Tibial artery (tissue), 4 donors: Measurements from ENCODE around the gene DYNC2H1.

Source experiments
- DNase-seq, 2 donors: peaks; one replicate each; pipeline ENCODE4 v3.0.0-alpha.2; 2019
- H3K27ac ChIP-seq, 2 donors: fragments of 200-600 bp; sonication (generic) in 1 of 2; 1 replicate in 1 of 2; 2 replicates in 1 of 2; pipeline ENCODE4 v1.5.1; 2018 to 2019; ENCODE audit warnings: mild to moderate bottlenecking in 1 of 2
- H3K27me3 ChIP-seq, 2 donors: fragments of 200-600 bp; sonication (generic) in 1 of 2; one replicate each; pipeline versions ENCODE4 v1.5.1 to v1.6.0; 2016 to 2019
- H3K36me3 ChIP-seq, 3 donors: fragments of 200-600 bp; sonication (generic) in 2 of 3; one replicate each; pipeline ENCODE4 v1.5.1; 2016 to 2019; ENCODE audit warnings: mild to moderate bottlenecking in 2 of 3
- H3K4me1 ChIP-seq, 4 donors: fragments of 200-600 bp; sonication (generic) in 2 of 4; 1 replicate in 3 of 4; 2 replicates in 1 of 4; pipeline ENCODE4 v1.5.1; 2016 to 2019
- H3K4me3 ChIP-seq, 2 donors: fragments of 200-600 bp; sonication (generic) in 1 of 2; 1 replicate in 1 of 2; 2 replicates in 1 of 2; pipeline ENCODE4 v1.5.1; 2018 to 2019; ENCODE audit warnings: mild to moderate bottlenecking in 2 of 2
- H3K9me3 ChIP-seq, 3 donors: fragments of 200-600 bp; sonication (generic) in 1 of 3; one replicate each; pipeline ENCODE4 v1.5.1; 2016 to 2019
- CTCF ChIP-seq, 2 experiments: fragments of 200-600 bp in 1 of 2; fragments of 450-650 bp in 1 of 2; IDR thresholded peaks; one replicate each; pipeline ENCODE4 v1.5.1; 2017 to 2019; ENCODE audit warnings: antibody characterized with exemption in 2 of 2, mild to moderate bottlenecking in 1 of 2, moderate library complexity in 1 of 2
- intact Hi-C: fragments of 100-400 bp; cut with DNase I; formaldehyde crosslinking; loops from one replicate; pipeline ENCODE4 v1.15.0; 2023; ENCODE audit warnings: low total_unique reads

Gene DYNC2H1

GRCh38 chr11:103499710-103500340 lies 390.6 kb downstream of the DYNC2H1 start:
- Histone ChIP-seq H3K4me3 (no peak overlapping the region), H3K9me3 (no peaks in the 10 kb centered on the region), H3K27ac (no peak overlapping the region), H3K4me1 (no peaks in the 10 kb centered on the region), H3K27me3 (no peaks in the 10 kb centered on the region), H3K36me3 (no peaks in the 10 kb centered on the region)
- intact Hi-C loops, result no loop called here
- DNase-seq, result no peak
- no peak for TF ChIP-seq CTCF (IDR thresholded peaks at IDR 0.05)

- intact Hi-C loops, result no loop called here
- Histone ChIP-seq H3K27me3 (no peaks in the 10 kb centered on the region), H3K4me3 (no peak overlapping the region), H3K27ac (no peak overlapping the region), H3K9me3 (peaks cover 0 to 6% (median 0%) of the 10 kb centered on the region in 3 donors), H3K4me1 (no peaks in the 10 kb centered on the region), H3K36me3 (no peaks in the 10 kb centered on the region)
- no peak for DNase-seq
- TF ChIP-seq CTCF (IDR thresholded peaks at IDR 0.05), result no peak
Measured at GRCh38 chr11:103515283-103515682, 406.1 kb downstream of the DYNC2H1 start.

- Histone ChIP-seq H3K27ac (no peak overlapping the region), H3K9me3 (peaks cover 0 to 6% (median 0%) of the 10 kb centered on the region in 3 donors), H3K4me1 (no peaks in the 10 kb centered on the region), H3K36me3 (no peaks in the 10 kb centered on the region), H3K4me3 (no peak overlapping the region), H3K27me3 (no peaks in the 10 kb centered on the region)
- intact Hi-C loops, result no loop called here
- TF ChIP-seq CTCF (IDR thresholded peaks at IDR 0.05), result no peak
- no peak for DNase-seq
Measured at GRCh38 chr11:103520792-103521191, 411.6 kb downstream of the DYNC2H1 start.

- Histone ChIP-seq H3K27me3 (no peaks in the 10 kb centered on the region), H3K27ac (no peak overlapping the region), H3K4me1 (no peaks in the 10 kb centered on the region), H3K9me3 (no peaks in the 10 kb centered on the region), H3K4me3 (no peak overlapping the region), H3K36me3 (no peaks in the 10 kb centered on the region)
- intact Hi-C loops, result no loop called here
- DNase-seq, result no peak
- TF ChIP-seq CTCF (IDR thresholded peaks at IDR 0.05), result no peak
Measured at GRCh38 chr11:103525069-103525468, 415.8 kb downstream of the DYNC2H1 start.

- no peaks in the 10 kb centered on the region for H3K4me1 ChIP-seq
- no peak for DNase-seq
- H3K4me3 ChIP-seq, result no peak overlapping the region
- H3K9me3 ChIP-seq, result no peaks in the 10 kb centered on the region
- no peaks in the 10 kb centered on the region for H3K36me3 ChIP-seq
- intact Hi-C loops, result no loop called here
- no peak for TF ChIP-seq CTCF (IDR thresholded peaks at IDR 0.05)
- no peak overlapping the region for H3K27ac ChIP-seq
- no peaks in the 10 kb centered on the region for H3K27me3 ChIP-seq
Measured at GRCh38 chr11:103528046-103528445, 418.8 kb downstream of the DYNC2H1 start.

GRCh38 chr11:103528596-103528995 lies 419.4 kb downstream of the DYNC2H1 start:
- Histone ChIP-seq H3K9me3 (no peaks in the 10 kb centered on the region), H3K27ac (no peak overlapping the region), H3K4me1 (no peaks in the 10 kb centered on the region), H3K27me3 (no peaks in the 10 kb centered on the region), H3K4me3 (no peak overlapping the region), H3K36me3 (no peaks in the 10 kb centered on the region)
- TF ChIP-seq CTCF (IDR thresholded peaks at IDR 0.05), result no peak
- DNase-seq, result no peak
- intact Hi-C loops, result no loop called here
